Skin epidermis (tissue), 12 donors: ENCODE data around the gene TRIO.
A peak's percentile ranks its signal among the peaks of the same experiment; 100 is the strongest.

ENCODE experiments used
- H3K27ac ChIP-seq, 21 experiments: fragments of 200-600 bp; sonication (generic) in 11 of 21; one replicate each; pipeline ENCODE4 v1.5.0; 2020; ENCODE audit warnings: mild to moderate bottlenecking in 3 of 21, inconsistent platforms in 2 of 21, moderate library complexity in 2 of 21
- H3K4me3 ChIP-seq, 7 experiments: fragments of 200-600 bp; sonication (generic) in 2 of 7; one replicate each; pipeline ENCODE4 v1.5.0; 2020; ENCODE audit warnings: inconsistent platforms in 2 of 7, mild to moderate bottlenecking in 2 of 7, moderate library complexity in 1 of 7

Gene TRIO

DNA sequence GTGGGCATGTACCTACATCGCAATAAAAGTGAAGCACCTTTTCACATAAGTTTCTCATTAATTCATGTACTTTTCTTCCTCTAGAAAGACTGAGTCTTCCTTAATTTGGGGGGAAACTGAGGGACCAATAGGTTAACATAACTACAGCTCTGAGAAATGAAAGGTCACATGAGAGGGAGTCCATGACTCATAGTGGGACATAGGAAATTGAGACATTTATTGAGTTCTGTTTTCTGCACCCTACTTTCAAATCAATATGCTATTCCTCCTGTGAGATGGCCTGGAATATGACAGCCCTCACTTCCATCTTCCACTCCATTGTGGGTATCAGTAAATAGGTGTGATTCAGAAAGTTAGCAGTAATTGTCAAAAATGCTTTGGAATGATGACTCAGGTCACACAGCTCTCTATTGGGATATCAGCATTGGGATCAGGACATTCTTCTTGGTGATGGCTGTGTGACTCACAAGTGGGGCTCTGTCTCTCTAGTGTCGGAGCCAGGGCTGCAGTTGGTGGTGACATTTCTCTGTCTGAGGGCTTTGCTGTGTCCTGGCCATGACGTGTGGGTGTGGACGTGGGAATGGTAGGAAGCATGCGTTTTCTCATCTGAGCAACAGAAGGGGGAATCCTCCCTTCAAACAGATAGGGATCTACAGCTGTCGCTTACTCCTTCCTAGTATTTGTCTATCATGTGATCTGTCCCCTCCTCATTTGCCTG, 125.0 kb downstream of the TRIO start:
- peak overlapping the region in 3 of 21 experiments; percentile 6 to 49 (median 24) for H3K27ac ChIP-seq
- H3K4me3 ChIP-seq: no peak overlapping the region

DNA sequence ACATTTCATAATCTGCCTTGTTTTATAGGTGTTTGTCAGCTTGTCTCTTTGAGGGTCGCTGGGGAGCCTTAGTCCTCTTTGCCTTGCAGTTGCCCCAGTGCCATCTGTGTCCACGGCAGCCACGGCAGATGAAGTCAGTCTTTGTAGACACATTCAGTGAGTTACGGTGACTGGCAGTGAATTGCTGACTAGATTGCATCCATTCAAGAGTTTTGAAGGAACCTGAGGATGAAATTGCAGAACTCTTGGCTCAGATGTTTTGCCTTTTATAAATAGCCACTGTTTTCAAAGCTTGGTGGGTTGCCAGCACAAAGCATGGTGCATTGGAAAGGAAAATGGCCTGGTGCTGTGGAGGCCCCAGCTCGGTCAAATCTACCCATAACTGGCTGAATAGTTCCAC, 125.6 kb downstream of the TRIO start:
- H3K27ac ChIP-seq: peak overlapping the region in 3 of 21 experiments; percentile 6 to 49 (median 24)
- no peak overlapping the region for H3K4me3 ChIP-seq

DNA sequence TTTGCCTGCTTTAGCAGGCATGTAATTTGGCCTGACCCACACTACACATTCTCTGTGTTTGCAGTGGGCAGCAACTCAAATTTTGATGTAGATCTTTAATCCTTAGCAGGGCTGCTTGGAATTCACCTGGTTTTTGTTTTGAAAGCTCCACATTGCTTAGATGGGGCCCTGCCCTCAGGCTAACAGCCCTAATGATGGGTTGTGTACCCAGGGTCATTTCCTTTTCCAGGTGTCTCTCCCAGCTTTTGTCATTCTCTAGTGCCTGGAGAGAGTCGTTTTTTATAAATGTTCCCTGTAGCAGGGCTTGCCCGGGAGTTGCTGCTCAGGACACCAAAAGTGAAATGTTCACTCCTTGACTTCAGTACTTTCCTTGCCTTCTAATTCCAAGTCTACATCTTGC, 126.3 kb downstream of the TRIO start:
- peak overlapping the region in 4 of 21 experiments; percentile 17 to 49 (median 31) for H3K27ac ChIP-seq

GRCh38 chr5:14270209-14270702, 127.1 kb downstream of the TRIO start:
- Histone ChIP-seq H3K4me3 (no peak overlapping the region), H3K27ac (peak overlapping the region in 2 of 21 experiments; percentile 39 to 49)

More for the DNA sequence above, 126.3 kb downstream of the TRIO start:
- H3K4me3 ChIP-seq: no peak overlapping the region

DNA sequence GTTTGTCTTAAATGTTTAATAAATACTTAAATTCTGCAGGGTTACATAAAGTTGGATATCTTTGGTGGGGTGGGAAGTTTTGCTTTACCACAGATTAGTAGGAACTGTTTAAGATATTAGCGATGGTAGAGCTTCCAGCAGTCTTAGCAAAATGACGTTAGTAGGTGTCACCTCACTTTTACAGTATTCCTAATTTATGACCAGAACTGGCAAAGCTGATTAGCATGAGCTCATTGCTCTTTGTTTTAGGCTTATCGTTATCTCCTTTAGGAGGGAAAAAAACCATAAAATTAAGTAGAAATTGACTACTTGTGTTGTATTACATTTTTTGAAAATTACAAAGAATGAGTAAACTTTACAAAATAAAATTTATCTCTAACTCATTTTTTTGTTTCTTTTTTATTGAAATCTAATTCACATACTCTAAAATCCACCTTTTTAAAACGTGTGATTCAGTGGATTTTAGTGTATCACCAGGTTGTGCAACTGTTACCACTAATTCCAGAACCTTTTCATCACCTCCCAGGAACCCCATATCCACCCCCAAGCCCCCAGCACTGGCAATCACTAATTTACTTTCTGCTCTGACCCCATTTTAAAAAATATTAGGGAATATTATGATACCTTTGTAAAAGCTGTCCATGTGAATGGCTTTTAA, 129.5 kb downstream of the TRIO start:
- Histone ChIP-seq H3K4me3 (no peak overlapping the region), H3K27ac (no peak overlapping the region)

DNA sequence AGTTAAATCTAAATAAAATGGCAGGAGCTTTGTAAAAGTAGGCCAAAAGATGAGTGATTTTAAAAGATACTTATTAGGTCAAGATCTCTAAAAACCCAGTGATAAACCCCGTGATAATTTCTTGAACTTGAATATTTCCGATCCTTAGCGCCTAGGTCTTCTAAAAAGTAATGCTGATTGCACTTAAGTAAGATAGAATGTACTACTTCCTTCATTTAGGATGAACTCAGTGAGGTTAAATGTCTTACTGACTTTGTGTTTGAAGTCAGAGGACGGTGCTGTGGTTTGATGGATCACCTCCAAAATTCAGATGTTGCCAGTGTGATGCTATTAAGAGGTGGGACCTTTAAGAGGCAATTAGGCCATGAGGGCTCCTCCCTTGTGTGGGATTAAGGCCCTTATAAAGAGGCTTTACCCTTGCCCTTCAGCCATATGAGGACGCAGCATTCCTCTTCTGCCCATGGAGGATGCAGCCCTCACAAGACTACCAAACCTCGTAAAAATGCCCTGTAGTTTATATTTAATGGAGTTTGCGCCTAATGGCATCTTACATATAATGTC, 130.1 kb downstream of the TRIO start:
- Histone ChIP-seq H3K27ac (no peak overlapping the region), H3K4me3 (no peak overlapping the region)

- H3K4me3 ChIP-seq: no peak overlapping the region
Measured at GRCh38 chr5:14276380-14276779, 133.2 kb downstream of the TRIO start.

GRCh38 chr5:14277385-14278320, 134.5 kb downstream of the TRIO start:
- Histone ChIP-seq H3K4me3 (no peak overlapping the region), H3K27ac (no peak overlapping the region)

More at GRCh38 chr5:14276380-14276779, 133.2 kb downstream of the TRIO start:
- no peak overlapping the region for H3K27ac ChIP-seq

- Histone ChIP-seq H3K4me3 (no peak overlapping the region), H3K27ac (no peak overlapping the region)
Measured at GRCh38 chr5:14280294-14280854, 137.2 kb downstream of the TRIO start.

GRCh38 chr5:14281746-14282181, 138.6 kb downstream of the TRIO start:
- Histone ChIP-seq H3K4me3 (no peak overlapping the region), H3K27ac (no peak overlapping the region)

DNA sequence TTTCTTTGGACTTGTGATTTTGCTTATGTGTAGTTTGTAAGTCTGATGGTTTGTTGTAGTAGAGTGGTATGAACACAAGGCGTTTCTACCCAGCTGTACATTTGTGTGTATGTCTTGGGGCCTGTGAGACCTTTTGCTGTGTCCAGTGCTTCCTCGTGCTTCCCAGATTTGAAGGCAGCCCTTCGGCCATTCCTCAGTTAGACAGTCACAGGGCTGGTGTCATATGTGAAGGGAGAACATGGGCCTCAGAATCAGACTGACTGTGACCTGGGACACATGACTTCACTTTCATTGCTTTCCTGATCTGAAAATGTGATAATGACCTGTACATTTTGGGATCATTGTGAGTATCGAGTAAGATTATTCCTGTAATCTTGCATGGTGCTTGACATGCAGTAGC, 140.0 kb downstream of the TRIO start:
- H3K27ac ChIP-seq: no peak overlapping the region
- no peak overlapping the region for H3K4me3 ChIP-seq

GRCh38 chr5:14284392-14285148, 141.4 kb downstream of the TRIO start:
- H3K27ac ChIP-seq: no peak overlapping the region
- H3K4me3 ChIP-seq: no peak overlapping the region

- no peak overlapping the region for H3K4me3 ChIP-seq
- H3K27ac ChIP-seq: no peak overlapping the region
Measured at GRCh38 chr5:14286007-14286406, 142.9 kb downstream of the TRIO start.

DNA sequence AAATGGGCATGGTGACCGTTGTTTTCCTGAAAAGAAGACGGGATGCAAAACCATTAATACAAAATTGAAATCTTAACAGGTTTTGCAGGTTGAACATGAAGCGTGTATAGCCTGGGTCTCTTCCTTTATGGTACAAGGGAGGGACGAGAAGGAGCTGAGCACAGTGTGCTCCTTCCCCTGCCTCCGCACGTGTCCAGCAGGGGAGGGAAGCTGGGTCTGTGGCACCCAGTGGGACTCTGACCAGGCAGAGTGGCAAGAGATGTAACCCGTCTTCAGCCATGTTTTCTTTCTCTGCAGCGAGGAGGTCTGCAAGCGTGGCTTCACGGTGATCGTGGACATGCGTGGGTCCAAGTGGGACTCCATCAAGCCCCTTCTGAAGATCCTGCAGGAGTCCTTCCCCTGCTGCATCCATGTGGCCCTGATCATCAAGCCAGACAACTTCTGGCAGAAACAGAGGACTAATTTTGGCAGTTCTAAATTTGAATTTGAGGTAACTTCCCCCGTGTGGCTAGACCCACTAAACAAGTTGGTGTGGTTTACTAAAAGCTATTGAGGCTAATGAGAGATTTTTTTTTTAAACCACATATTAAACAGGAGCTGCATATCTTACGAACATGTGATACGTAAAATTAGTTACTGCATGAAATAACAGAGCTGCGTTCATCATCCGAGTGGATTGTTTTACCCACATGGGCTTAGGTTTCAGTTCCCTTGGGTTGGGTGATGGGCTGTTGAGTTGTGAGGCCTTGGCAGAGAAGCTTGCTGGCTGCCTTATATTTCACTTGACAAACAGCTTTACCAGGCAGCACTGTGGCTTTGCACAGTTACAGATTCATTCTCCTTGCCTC, 143.7 kb downstream of the TRIO start:
- Histone ChIP-seq H3K4me3 (no peak overlapping the region), H3K27ac (no peak overlapping the region)

- no peak overlapping the region for H3K4me3 ChIP-seq
- H3K27ac ChIP-seq: peak overlapping the region in 2 of 21 experiments; percentile 18 to 24
Measured at GRCh38 chr5:14292766-14293658, 149.9 kb downstream of the TRIO start.

GRCh38 chr5:14295610-14296009, 152.5 kb downstream of the TRIO start:
- Histone ChIP-seq H3K4me3 (no peak overlapping the region), H3K27ac (no peak overlapping the region)
